Measurements from ENCODE around the gene PRCC. TPM values are rescaled to one million over a fixed set of nuclear protein-coding genes. Genes with fewer than 3 reads are reported as not detected.

PRCC gene
- total and polyA plus RNA-seq, 2 of the 8 experiments (the other 6 are each of a cell fraction or from before 2014, with no cell fraction given) = 95.2 to 115 TPM

DNA sequence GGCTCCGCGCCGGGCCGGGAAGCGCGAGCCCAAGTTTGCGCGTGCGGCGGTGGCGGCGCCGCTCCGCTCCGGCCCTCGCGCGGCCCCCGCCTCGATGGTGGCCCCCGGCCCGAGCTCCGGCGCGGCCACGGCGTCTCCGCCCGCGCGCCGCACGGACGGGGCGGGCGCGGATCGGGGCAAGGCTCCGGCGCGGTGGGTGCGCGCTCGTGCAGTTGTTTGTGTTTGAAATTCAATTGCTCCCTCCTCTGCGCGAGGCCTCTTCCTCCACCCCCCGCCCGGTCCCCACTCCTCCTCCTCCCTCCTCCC lies 15.9 kb upstream of the PRCC start, which contains the start of gene HDGF (continued):
- no peak for TF ChIP-seq RBBP5 (IDR thresholded peaks at IDR 0.05; ENCODE audit: borderline replicate concordance, low read depth, low read length)
